HG02884 (cell line): Measurements from ENCODE around the gene UBE2D1.
"Not testable (repeated sequence)": the region's sequence is repeated elsewhere in the genome, so short reads cannot be mapped to it uniquely, and the experiment has no call there.

Source experiments
- ATAC-seq: cut with Tn5 transposase; IDR thresholded peaks from one replicate; pipeline ENCODE4 v1.9.1; 2021; ENCODE audit warnings: mild to moderate bottlenecking, moderate library complexity; ENCODE audit not compliant: unreplicated experiment

Gene UBE2D1

GRCh38 chr10:58373442-58373827 is 38.6 kb downstream of the UBE2D1 start:
- peak; percentile 17 for ATAC-seq

- no peak for ATAC-seq
Measured at GRCh38 chr10:58382489-58382995, 47.7 kb downstream of the UBE2D1 start.

- peak; percentile 43 for ATAC-seq
Measured at GRCh38 chr10:58384095-58384494, 49.3 kb downstream of the UBE2D1 start.

GRCh38 chr10:58384544-58384998 is 49.8 kb downstream of the UBE2D1 start:
- peak; percentile 0 for ATAC-seq

- ATAC-seq = peak; percentile 87
Measured at GRCh38 chr10:58384999-58385783, 50.4 kb downstream of the UBE2D1 start, which contains the start of gene TFAM. Gene TFAM, plus strand, starts transcription at chr10:58385410. Its CDS starts 138 bp downstream, at chr10:58385548.

- ATAC-seq = peak; percentile 13
Measured at GRCh38 chr10:58385784-58386112, 50.9 kb downstream of the UBE2D1 start.

GRCh38 chr10:58389024-58389423 is 54.2 kb downstream of the UBE2D1 start:
- ATAC-seq = no peak

GRCh38 chr10:58393317-58393716 is 58.5 kb downstream of the UBE2D1 start:
- ATAC-seq = no peak

GRCh38 chr10:58394471-58394870 is 59.7 kb downstream of the UBE2D1 start:
- ATAC-seq = no peak

- ATAC-seq = no peak
Measured at GRCh38 chr10:58396057-58396456, 61.3 kb downstream of the UBE2D1 start.

- ATAC-seq = no peak
Measured at GRCh38 chr10:58397830-58398229, 63.0 kb downstream of the UBE2D1 start.

- no peak for ATAC-seq
Measured at GRCh38 chr10:58399410-58399809, 64.6 kb downstream of the UBE2D1 start.

GRCh38 chr10:58400609-58401008 is 65.8 kb downstream of the UBE2D1 start:
- no peak for ATAC-seq

GRCh38 chr10:58404001-58404400 is 69.2 kb downstream of the UBE2D1 start:
- ATAC-seq = no peak

- no peak for ATAC-seq
Measured at GRCh38 chr10:58409956-58410610, 75.3 kb downstream of the UBE2D1 start.

GRCh38 chr10:58412502-58412961 is 77.7 kb downstream of the UBE2D1 start:
- ATAC-seq = no peak

- no peak for ATAC-seq
Measured at GRCh38 chr10:58414270-58415041, 79.7 kb downstream of the UBE2D1 start.

GRCh38 chr10:58415757-58416156 is 81.0 kb downstream of the UBE2D1 start:
- no peak for ATAC-seq

GRCh38 chr10:58417902-58418301 is 83.1 kb downstream of the UBE2D1 start:
- ATAC-seq = not testable (repeated sequence)
